ENCODE results near the gene ETV4.

The ETV4 gene

GRCh38 chr17:43573579-43574321 lies 27.6 kb upstream of the ETV4 start:
- no peak for DNase-seq (ENCODE audit: low read depth, low spot score)

GRCh38 chr17:43572368-43572980 lies 26.3 kb upstream of the ETV4 start:
- DNase-seq (ENCODE audit: low read depth, low spot score) = no peak

GRCh38 chr17:43570518-43570928 lies 24.4 kb upstream of the ETV4 start:
- DNase-seq (ENCODE audit: low read depth, low spot score) = no peak

GRCh38 chr17:43568506-43569082 lies 22.5 kb upstream of the ETV4 start:
- no peak for DNase-seq (ENCODE audit: low read depth, low spot score)

GRCh38 chr17:43563600-43564594 lies 17.8 kb upstream of the ETV4 start:
- no peak for DNase-seq (ENCODE audit: low read depth, low spot score)

- no peak for DNase-seq (ENCODE audit: low read depth, low spot score)
Measured at GRCh38 chr17:43562679-43563599, 16.8 kb upstream of the ETV4 start.

- DNase-seq (ENCODE audit: low read depth, low spot score) = no peak
Measured at GRCh38 chr17:43560461-43561427, 14.6 kb upstream of the ETV4 start.

- no peak for DNase-seq (ENCODE audit: low read depth, low spot score)
Measured at GRCh38 chr17:43559161-43559816, 13.1 kb upstream of the ETV4 start.

- no peak for DNase-seq (ENCODE audit: low read depth, low spot score)
Measured at GRCh38 chr17:43558805-43559160, 12.6 kb upstream of the ETV4 start.

GRCh38 chr17:43556292-43556691 lies 10.2 kb upstream of the ETV4 start:
- DNase-seq (ENCODE audit: low read depth, low spot score) = no peak

GRCh38 chr17:43554857-43555256 lies 8.7 kb upstream of the ETV4 start:
- DNase-seq (ENCODE audit: low read depth, low spot score) = no peak

- no peak for DNase-seq (ENCODE audit: low read depth, low spot score)
Measured at GRCh38 chr17:43553573-43553972, 7.4 kb upstream of the ETV4 start.

GRCh38 chr17:43552229-43552837 lies 6.2 kb upstream of the ETV4 start:
- DNase-seq (ENCODE audit: low read depth, low spot score) = no peak

- DNase-seq (ENCODE audit: low read depth, low spot score) = no peak
Measured at GRCh38 chr17:43550754-43551153, 4.6 kb upstream of the ETV4 start.

GRCh38 chr17:43549496-43549895 lies 3.4 kb upstream of the ETV4 start:
- no peak for DNase-seq (ENCODE audit: low read depth, low spot score)

- no peak for DNase-seq (ENCODE audit: low read depth, low spot score)
Measured at GRCh38 chr17:43548689-43549379, 2.7 kb upstream of the ETV4 start.

GRCh38 chr17:43547659-43548256 lies 1.6 kb upstream of the ETV4 start:
- DNase-seq (ENCODE audit: low read depth, low spot score) = no peak

- no peak for DNase-seq (ENCODE audit: low read depth, low spot score)
Measured at GRCh38 chr17:43547189-43547550, 1.0 kb upstream of the ETV4 start.
